Stimulated activated CD4-positive, alpha-beta T cell treated with anti-CD3 and anti-CD28 coated beads, TNF-alpha, amount 100 ng/mL, for 4 hours (primary cell): Measurements from ENCODE around the gene ZMAT3.

Experiments used
- DNase-seq, 3 experiments: peaks; one replicate each; pipeline ENCODE4 v3.0.0-alpha.2; 2020; ENCODE audit warnings: low read depth in 3 of 3

The ZMAT3 gene

GRCh38 chr3:179021119-179021903 lies 50.3 kb downstream of the ZMAT3 start:
- DNase-seq = no peak

- DNase-seq = no peak
Measured at GRCh38 chr3:179020112-179020511, 51.5 kb downstream of the ZMAT3 start.

DNA sequence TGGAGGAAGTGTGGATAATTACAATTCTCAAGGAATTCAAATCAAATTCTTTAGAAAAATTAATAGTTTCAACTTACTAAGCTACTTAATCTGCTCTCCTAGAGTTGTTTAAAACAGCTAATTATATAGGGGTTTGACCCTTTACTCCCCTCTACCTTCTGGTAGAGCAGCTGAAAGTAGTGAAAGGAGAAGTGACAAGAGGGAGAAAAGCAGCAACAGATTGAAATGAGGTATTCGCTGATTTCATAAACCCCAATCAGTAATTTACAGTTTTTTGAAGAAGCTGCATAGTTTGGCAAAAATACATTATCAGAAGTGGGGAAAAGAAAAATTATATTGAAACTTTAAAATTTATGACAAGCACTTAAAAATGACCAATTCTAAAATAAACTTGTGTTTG lies 52.8 kb downstream of the ZMAT3 start:
- no peak for DNase-seq

DNA sequence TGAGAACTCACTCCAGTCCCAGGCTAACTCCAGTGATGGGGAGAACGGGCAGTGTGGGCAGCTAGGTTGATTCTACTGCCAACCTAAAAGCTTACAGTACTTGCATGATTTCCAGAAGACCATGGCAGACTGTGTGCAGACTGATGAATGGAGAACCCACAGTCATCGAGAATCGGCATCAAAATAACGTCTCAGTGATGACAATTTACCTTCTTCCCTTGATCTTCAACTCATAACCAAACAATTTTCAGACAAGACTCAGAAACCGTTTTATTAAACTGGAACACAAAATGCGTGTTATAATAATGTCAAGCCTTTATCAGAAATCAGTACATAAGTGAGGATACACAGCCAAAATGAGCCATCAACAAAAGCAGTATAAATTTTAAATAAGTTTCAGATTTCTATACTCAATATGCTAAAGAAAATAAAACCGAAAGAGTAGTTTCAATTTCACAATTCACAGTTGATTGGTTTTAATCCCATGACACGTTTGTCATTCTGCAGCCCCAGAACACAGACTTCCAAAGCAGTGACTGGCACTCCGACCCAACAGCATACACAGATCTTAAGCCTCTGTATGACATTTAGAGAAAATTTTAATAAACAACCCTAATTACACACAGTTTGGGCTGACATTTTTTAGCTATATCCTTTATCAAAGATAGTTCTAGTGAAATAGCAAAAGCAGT lies 54.5 kb downstream of the ZMAT3 start:
- no peak for DNase-seq

DNA sequence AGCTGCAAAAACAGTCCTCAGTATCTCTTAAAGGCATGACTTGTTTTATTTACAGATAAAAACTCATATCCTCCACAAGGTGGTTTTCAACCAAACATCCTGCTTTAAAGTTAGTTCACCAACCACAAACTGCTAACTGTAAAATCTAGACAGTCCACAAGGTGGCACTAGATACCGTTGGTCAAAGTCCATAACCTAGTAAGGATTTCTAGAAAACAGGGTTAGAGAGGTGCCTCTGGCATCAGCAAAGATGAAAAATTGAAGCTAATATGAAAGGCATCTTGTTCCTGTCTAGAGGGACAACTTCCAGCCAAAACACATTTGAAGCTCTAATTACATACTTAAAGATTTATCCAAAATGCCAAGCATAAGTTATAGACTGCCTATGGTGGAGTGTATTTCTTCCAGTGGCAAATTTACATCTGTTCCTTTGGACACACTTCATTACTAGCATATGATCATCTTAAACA lies 56.0 kb downstream of the ZMAT3 start:
- peak in 1 of 3 experiments; percentile 45 for DNase-seq

DNA sequence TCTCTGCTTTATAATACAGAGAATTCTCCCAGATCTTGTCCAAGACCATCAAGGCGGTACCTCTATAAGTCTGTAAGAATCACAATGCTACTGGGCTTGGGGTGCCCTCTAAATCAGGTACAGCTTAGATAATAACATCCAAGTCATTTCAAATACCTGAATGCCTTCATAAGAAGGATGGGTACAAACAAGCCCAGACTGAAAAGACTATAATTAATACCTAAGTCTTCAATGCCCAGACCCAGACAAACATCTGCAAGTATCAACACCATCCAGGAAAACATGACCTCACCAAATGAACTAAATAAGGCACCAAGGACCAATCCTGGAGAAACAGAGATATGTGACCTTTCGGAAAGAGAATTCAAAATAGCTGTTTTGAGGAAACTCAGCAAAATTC lies 65.9 kb downstream of the ZMAT3 start:
- no peak for DNase-seq

GRCh38 chr3:179005213-179005612 lies 66.4 kb downstream of the ZMAT3 start:
- DNase-seq = no peak

- no peak for DNase-seq
Measured at GRCh38 chr3:179000659-179001058, 71.0 kb downstream of the ZMAT3 start.

- DNase-seq = no peak
Measured at GRCh38 chr3:179000144-179000543, 71.5 kb downstream of the ZMAT3 start.

DNA sequence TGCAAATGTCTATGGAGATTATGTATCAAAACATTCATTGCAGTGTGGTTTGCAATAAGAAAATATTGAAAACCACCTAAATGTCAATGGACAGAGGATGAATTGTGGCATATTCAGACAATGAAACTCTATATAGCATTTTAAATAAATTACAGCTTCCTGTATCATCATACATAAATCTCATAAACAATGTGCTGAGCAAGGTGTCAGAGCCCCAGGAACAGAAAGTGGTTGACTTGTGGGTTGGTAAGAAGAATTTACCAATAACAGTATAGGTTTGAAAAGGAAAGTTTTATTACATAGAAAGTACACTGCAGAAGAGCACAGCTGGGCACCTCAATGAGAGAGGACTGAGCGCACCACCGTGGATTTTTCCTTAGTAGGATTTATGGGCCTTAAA lies 75.2 kb downstream of the ZMAT3 start:
- no peak for DNase-seq

DNA sequence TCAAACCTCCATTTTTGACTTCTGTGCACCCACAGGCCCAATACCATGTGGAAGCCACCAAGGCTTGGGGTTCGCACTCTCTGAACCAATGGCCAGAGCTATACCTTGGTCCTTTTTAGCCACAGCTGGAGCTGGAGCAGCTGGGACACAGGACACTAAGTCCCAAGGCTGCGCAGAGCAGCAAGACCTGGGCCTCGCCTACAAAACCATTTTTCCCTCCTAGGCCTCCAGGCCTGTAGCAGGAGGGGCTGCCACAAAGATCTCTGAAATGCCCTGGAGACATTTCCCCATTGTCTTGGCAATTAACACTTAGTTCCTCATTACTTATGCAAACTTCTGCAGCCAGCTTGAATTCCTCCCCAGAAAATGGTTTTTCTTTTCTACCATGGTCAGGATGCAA lies 81.3 kb downstream of the ZMAT3 start:
- DNase-seq = no peak

DNA sequence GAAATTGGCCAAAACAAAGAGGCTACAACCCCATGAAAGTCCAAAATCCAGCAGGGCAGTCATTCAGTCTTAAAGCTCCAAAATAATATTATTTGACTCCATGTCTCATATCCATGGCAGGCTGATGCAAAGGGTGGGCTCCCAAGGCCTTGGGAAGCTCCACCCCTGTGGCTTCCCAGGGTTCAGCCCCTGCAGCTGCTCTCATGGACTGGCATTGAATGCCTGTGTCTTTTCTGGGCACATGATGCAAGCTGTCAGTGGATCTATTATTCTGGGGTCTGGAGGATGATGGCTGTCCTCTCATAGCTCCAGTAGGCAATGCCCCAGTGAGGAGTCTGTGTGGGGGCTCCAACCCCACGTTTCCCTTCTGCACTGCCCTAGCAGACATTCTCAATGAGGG lies 81.8 kb downstream of the ZMAT3 start:
- DNase-seq = no peak

DNA sequence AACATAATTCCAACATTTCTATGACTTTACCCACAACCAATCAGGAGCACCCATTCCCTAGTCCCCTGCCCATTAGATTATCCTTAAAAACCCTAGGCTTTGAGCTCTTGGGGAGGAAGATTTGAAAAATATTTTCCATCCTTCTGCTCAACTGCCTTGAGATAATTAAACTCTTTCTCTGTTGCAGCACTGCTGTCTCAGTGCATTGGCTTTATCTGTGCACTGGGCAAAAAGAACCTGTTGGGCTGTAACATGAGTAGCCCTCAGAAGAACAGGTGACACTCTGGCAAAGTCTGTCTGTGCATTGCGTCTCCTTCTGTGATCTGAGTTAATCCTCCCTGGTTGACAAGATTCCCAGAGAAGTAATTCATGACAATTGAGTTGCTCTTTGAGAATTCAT lies 83.9 kb downstream of the ZMAT3 start:
- no peak for DNase-seq

DNA sequence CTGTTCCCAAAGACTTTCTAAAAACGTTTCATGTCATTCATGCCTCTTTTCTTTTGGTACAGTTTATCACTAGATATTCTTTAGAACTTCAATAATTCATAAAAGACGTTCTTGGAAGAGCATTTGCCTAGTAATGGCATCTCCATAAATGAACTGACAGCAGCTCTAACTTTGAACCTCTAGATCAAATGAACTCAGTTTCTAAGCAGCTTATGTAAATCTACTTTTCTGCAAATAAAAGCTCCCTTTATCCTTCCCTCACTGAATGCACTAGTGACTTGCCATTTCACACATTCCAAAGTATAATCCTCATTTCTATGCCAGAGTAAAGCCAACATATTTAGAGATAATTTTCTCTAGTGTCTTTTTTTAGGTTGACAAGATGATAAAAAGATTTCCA lies 85.2 kb downstream of the ZMAT3 start:
- no peak for DNase-seq

DNA sequence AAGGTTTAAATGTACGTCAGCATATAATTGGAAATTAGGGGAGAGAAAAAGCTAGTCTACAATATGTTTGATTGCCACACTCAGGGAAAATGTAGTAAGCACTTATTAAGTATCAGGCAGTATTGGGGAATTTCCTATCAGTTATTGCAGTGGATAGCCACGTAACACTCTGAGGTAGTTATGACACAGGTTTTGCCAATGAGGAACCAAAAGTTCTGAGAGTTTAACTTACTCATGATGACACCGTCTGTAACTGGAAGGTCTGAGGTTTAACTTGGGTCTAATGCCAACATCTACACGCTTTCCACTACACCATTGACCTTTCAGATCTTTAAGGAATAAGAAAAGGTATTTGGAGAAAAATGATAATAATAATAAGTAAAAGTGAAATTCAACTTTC lies 89.5 kb downstream of the ZMAT3 start:
- no peak for DNase-seq

GRCh38 chr3:178975320-178975719 lies 96.3 kb downstream of the ZMAT3 start:
- no peak for DNase-seq

DNA sequence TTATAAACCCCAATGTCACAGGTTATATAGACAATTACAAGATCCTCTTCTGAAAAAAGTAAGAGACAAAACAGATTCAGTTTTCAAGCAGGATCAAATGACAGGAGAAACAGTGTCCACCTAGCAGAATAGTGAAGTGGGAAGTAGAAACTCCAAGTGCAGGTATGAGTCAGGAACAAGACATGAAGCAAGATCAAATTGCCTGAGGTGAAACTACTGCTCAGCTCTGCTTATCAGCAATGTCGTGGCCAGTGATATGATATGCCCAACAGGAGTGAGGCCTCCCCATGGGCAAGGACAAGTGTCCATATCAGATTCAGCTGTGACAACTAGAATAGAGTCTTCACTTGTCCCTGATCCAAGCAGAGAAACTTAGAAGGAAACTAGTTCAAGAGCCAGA lies 100.0 kb downstream of the ZMAT3 start:
- no peak for DNase-seq

- no peak for DNase-seq
Measured at GRCh38 chr3:178969004-178969700, 102.5 kb downstream of the ZMAT3 start.
